Transverse colon (tissue), 3 donors: ENCODE data around the gene MOB2.

Source experiments
- EP300 ChIP-seq: sonication (generic); formaldehyde crosslinking; IDR thresholded peaks from one replicate; pipeline ENCODE4 v1.6.1; 2017; ENCODE audit warnings: antibody characterized with exemption, low read depth
- POLR2A ChIP-seq: fragments of 450-650 bp; IDR thresholded peaks from one replicate; pipeline ENCODE4 v1.6.1; 2016; ENCODE audit warnings: antibody characterized with exemption, mild to moderate bottlenecking, moderate library complexity
- TF ChIP-seq, protein P1 (sequence below), 5 experiments: fragments of 200-600 bp in 3 of 5; fragments of 450-650 bp in 2 of 5; sonication (generic) in 3 of 5; IDR thresholded peaks; 1 replicate in 2 of 5; 2 replicates in 3 of 5; pipeline ENCODE4 v1.5.1; 2016 to 2017; ENCODE audit warnings: antibody characterized with exemption in 5 of 5, inconsistent platforms in 3 of 5, mild to moderate bottlenecking in 2 of 5, moderate library complexity in 1 of 5

DNA sequence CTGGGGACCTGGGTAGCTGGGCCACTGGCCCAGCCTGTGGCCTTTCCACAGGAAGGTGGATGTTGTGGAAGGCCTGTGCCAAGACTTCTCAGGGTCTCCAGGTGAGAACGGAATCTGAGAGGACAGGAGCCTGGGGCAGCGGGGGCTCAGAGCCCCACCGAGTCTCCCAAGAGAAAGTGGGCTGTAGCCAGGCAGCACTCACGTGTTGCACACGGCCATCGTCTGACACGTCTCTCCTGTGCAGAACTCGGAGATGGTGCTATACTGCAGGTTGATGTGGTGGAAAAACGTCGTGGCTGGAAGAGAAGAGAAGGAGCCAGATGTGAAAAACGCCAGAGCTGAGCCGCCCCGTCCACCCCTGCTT, 6.4 kb downstream of the MOB2 start:
- TF ChIP-seq, protein P1, sequence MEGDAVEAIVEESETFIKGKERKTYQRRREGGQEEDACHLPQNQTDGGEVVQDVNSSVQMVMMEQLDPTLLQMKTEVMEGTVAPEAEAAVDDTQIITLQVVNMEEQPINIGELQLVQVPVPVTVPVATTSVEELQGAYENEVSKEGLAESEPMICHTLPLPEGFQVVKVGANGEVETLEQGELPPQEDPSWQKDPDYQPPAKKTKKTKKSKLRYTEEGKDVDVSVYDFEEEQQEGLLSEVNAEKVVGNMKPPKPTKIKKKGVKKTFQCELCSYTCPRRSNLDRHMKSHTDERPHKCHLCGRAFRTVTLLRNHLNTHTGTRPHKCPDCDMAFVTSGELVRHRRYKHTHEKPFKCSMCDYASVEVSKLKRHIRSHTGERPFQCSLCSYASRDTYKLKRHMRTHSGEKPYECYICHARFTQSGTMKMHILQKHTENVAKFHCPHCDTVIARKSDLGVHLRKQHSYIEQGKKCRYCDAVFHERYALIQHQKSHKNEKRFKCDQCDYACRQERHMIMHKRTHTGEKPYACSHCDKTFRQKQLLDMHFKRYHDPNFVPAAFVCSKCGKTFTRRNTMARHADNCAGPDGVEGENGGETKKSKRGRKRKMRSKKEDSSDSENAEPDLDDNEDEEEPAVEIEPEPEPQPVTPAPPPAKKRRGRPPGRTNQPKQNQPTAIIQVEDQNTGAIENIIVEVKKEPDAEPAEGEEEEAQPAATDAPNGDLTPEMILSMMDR (IDR thresholded peaks at IDR 0.05), result no peak
- TF ChIP-seq EP300 (no peak), POLR2A (no peak)
